ENCODE data around the gene PHACTR4. TPM values are rescaled to one million over a fixed set of nuclear protein-coding genes. Genes with fewer than 3 reads are reported as not detected.

The PHACTR4 gene
- total and polyA plus RNA-seq, 9 of the 15 experiments (the other 6 are each of a cell fraction or from before 2014, with no cell fraction given) = 6.4 to 43.6 (median 14.2) TPM

- TF ChIP-seq FOXJ3 (CRISPR knock-in tag; IDR thresholded peaks at IDR 0.05) = no peak
- TF ChIP-seq TCF7L2 (IDR thresholded peaks at IDR 0.05; ENCODE audit: low read depth, low read length) = no peak
- 0 out of 2 replicates have a peak, but pooled peaks have one; percentile 27 for TF ChIP-seq PML (IDR thresholded peaks at IDR 0.05; ENCODE audit: low read length)
- no peak for TF ChIP-seq THRAP3 (IDR thresholded peaks at IDR 0.05; ENCODE audit: borderline replicate concordance)
- no peak for TF ChIP-seq HNRNPL (IDR thresholded peaks at IDR 0.05; ENCODE audit: low read depth, low read length)
- no peak for TF ChIP-seq CTBP1 (IDR thresholded peaks at IDR 0.05; ENCODE audit: borderline replicate concordance)
- TF ChIP-seq ETV5 (CRISPR knock-in tag; IDR thresholded peaks at IDR 0.05; ENCODE audit: low read depth) = 0 out of 2 replicates have a peak, but pooled peaks have one; percentile 39
- TF ChIP-seq FOS (IDR thresholded peaks at IDR 0.05; ENCODE audit: extremely low read depth, insufficient read length) = peak; percentile 26
- no peak for TF ChIP-seq ZNF175 (CRISPR knock-in tag; IDR thresholded peaks at IDR 0.05; ENCODE audit: low read depth)
- no peak for TF ChIP-seq IFI16 (CRISPR knock-in tag; IDR thresholded peaks at IDR 0.05)
- TF ChIP-seq HMGN3 (IDR thresholded peaks at IDR 0.05; ENCODE audit: borderline replicate concordance, extremely low read depth, insufficient read length, low read depth, low read length) = no peak
- TF ChIP-seq, protein P1, sequence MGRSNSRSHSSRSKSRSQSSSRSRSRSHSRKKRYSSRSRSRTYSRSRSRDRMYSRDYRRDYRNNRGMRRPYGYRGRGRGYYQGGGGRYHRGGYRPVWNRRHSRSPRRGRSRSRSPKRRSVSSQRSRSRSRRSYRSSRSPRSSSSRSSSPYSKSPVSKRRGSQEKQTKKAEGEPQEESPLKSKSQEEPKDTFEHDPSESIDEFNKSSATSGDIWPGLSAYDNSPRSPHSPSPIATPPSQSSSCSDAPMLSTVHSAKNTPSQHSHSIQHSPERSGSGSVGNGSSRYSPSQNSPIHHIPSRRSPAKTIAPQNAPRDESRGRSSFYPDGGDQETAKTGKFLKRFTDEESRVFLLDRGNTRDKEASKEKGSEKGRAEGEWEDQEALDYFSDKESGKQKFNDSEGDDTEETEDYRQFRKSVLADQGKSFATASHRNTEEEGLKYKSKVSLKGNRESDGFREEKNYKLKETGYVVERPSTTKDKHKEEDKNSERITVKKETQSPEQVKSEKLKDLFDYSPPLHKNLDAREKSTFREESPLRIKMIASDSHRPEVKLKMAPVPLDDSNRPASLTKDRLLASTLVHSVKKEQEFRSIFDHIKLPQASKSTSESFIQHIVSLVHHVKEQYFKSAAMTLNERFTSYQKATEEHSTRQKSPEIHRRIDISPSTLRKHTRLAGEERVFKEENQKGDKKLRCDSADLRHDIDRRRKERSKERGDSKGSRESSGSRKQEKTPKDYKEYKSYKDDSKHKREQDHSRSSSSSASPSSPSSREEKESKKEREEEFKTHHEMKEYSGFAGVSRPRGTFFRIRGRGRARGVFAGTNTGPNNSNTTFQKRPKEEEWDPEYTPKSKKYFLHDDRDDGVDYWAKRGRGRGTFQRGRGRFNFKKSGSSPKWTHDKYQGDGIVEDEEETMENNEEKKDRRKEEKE (IDR thresholded peaks at IDR 0.05; ENCODE audit: borderline replicate concordance in 1 of 2, control insufficient read depth in 1 of 2, low read depth in 2 of 2, low read length in 1 of 2) = 0 out of 4 replicates have a peak, but pooled peaks of 1 of the 2 experiments have one; percentile 44
- no peak for TF ChIP-seq PPARD (CRISPR knock-in tag; IDR thresholded peaks at IDR 0.05)
- no peak for TF ChIP-seq PRMT5 (CRISPR knock-in tag; IDR thresholded peaks at IDR 0.05)
- no peak for TF ChIP-seq GTF2B (IDR thresholded peaks at IDR 0.05; ENCODE audit: extremely low read depth, insufficient read length)
- peak; percentile 53; the same call in 1 of the 2 replicates for TF ChIP-seq CREM (IDR thresholded peaks at IDR 0.05; ENCODE audit: low read depth)
- TF ChIP-seq KLF6 (CRISPR knock-in tag; IDR thresholded peaks at IDR 0.05; ENCODE audit: borderline replicate concordance) = no peak
- TF ChIP-seq KDM1A (IDR thresholded peaks at IDR 0.05) = peak in 1 of 2 experiments; percentile 52; a peak in 1 of 4 replicates
- TF ChIP-seq ATF3 (IDR thresholded peaks at IDR 0.05) = peak; percentile 78
- no peak for TF ChIP-seq ATF3 (CRISPR knock-in tag; conservative IDR thresholded peaks at IDR 0.05)
- TF ChIP-seq SMARCC2 (IDR thresholded peaks at IDR 0.05; ENCODE audit: low read depth) = peak; percentile 78; the same call in 1 of the 2 replicates
- 0 out of 2 replicates have a peak, but pooled peaks have one; percentile 12 for TF ChIP-seq SMAD4 (CRISPR knock-in tag; conservative IDR thresholded peaks at IDR 0.05)
- TF ChIP-seq DPF2 (IDR thresholded peaks at IDR 0.05) = peak; percentile 95
- peak in 1 of 2 experiments; percentile 62; a peak in 1 of 3 replicates for TF ChIP-seq CBX3 (IDR thresholded peaks at IDR 0.05; ENCODE audit: borderline replicate concordance in 1 of 2, low read length in 2 of 2)
- no peak for TF ChIP-seq KDM5B (IDR thresholded peaks at IDR 0.05; ENCODE audit: insufficient replicate concordance, low read depth, low read length)
- peak; percentile 53; the same call in 1 of the 2 replicates for TF ChIP-seq SMARCA5 (IDR thresholded peaks at IDR 0.05)
- peak; percentile 92 for TF ChIP-seq ARID1B (IDR thresholded peaks at IDR 0.05)
These were observed 72.1 kb downstream of the PHACTR4 start (continued) for GRCh38 chr1:28441674-28442073.

Measured in K562 (cell line).